Natural killer cell (primary cell): ENCODE results near the gene NMT2. TPM values are rescaled to one million over a fixed set of nuclear protein-coding genes. Genes with fewer than 3 reads are reported as not detected.

Experiments used
- ATAC-seq, 3 donors: fragments of 150-1000 bp in 2 of 3; fragments of 200-7000 bp in 1 of 3; cut with Tn5 transposase; 1 replicate in 1 of 3; 2 replicates in 2 of 3; pipeline ENCODE4 v1.10.0; 2021; ENCODE audit warnings: mild to moderate bottlenecking in 2 of 3, moderate library complexity in 2 of 3
- DNase-seq, 2 donors: peaks; one replicate each; pipeline versions ENCODE4 v3.0.0 to v3.0.0-alpha.2; 2013 to 2021; ENCODE audit warnings: mixed read lengths in 1 of 2
- H3K27ac ChIP-seq: one replicate; pipeline ENCODE4 v1.5.1; 2013; ENCODE audit warnings: mild to moderate bottlenecking, low read length
- H3K27me3 ChIP-seq: one replicate; pipeline ENCODE4 v1.6.1; 2013; ENCODE audit warnings: low read length; ENCODE audit not compliant: control insufficient read depth, insufficient read depth
- H3K36me3 ChIP-seq: one replicate; pipeline ENCODE4 v1.6.1; 2013; ENCODE audit warnings: low read length; ENCODE audit not compliant: control insufficient read depth, insufficient read depth
- H3K4me1 ChIP-seq: one replicate; pipeline ENCODE4 v1.6.1; 2013; ENCODE audit warnings: low read length; ENCODE audit not compliant: control insufficient read depth, insufficient read depth
- H3K4me3 ChIP-seq: one replicate; pipeline ENCODE4 v1.5.1; 2013; ENCODE audit warnings: low read length
- H3K9me3 ChIP-seq: one replicate; pipeline ENCODE4 v1.6.1; 2013; ENCODE audit warnings: low read length; ENCODE audit not compliant: control insufficient read depth, insufficient read depth
- H3K27ac Mint-ChIP-seq, 2 donors: one replicate each; pipeline ENCODE4 v1.8.0; 2022; ENCODE audit warnings: mild to moderate bottlenecking in 2 of 2, mixed read lengths in 2 of 2, moderate library complexity in 1 of 2
- H3K27me3 Mint-ChIP-seq, 2 donors: one replicate each; pipeline ENCODE4 v1.8.0; 2022; ENCODE audit warnings: low read depth in 2 of 2, mixed read lengths in 2 of 2
- H3K36me3 Mint-ChIP-seq: one replicate; pipeline ENCODE4 v1.8.0; 2022; ENCODE audit warnings: mixed read lengths
- H3K4me1 Mint-ChIP-seq, 2 donors: one replicate each; pipeline ENCODE4 v1.8.0; 2022; ENCODE audit warnings: mixed read lengths in 2 of 2
- H3K4me3 Mint-ChIP-seq: one replicate; pipeline ENCODE4 v1.8.0; 2022; ENCODE audit warnings: mild to moderate bottlenecking, moderate library complexity, mixed read lengths
- H3K9me3 Mint-ChIP-seq, 2 donors: one replicate each; pipeline ENCODE4 v1.8.0; 2022; ENCODE audit warnings: mixed read lengths in 2 of 2
- WGBS: methylation state at CpG from one replicate; pipeline ENCODE4 v1.1.7; 2013; ENCODE audit warnings: missing lambda C conversion rate; ENCODE audit not compliant: insufficient coverage; 5-methylcytosine and 5-hydroxymethylcytosine counted together
- intact Hi-C: fragments of 100-400 bp; cut with micrococcal nuclease; formaldehyde crosslinking; loops from one replicate; pipeline ENCODE4 v1.14.2; 2022
- total RNA-seq, 4 donors: library from RNA; stranded (reverse); fragments of 120-200 nt in 1 of 4; gene quantifications; one replicate each; pipeline versions ENCODE4 v1.2.3 to v1.2.4, GENCODE V29; 2013 to 2022
- TF ChIP-seq, protein P1 (sequence below): fragments of 200-600 bp; IDR thresholded peaks from one replicate; pipeline ENCODE4 v1.8.0; 2022; ENCODE audit warnings: antibody characterized with exemption

The NMT2 gene
- total RNA-seq, 3 donors from 2014 or later (not counting 1 experiment from before 2014, with no cell fraction given) = 18.9 to 34.9 (median 28.8) TPM

DNA sequence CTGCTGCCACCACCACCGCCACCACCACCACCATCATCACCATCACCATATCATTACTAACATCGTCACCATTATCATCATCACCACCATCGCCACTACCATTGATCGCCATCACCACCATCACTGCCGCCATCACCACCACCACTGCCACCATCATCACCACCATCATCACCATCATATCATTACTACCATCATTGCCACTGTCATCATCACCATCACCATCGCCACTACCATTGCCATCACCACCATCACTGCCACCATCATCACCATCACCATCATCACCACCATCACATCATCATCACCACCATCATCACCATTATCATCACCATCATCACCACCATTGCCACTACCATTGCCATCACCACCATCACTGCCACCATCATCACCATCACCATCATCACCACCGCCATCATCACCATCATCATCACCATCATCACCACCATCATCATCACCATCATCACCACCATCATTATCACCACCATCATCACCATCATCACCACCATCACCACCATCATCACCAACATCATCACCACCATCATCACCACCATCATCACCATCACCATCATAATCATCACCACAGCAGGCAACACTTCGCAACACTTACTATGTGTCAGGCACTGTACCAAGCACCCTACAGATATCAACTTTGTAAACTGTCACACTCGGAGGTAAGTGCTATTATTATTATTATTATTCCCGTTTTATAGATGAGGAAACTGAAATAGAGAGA is 19.3 kb downstream of the NMT2 start:
- Mint-ChIP-seq H3K4me3 (no peak overlapping the region), H3K36me3 (no peaks in the 10 kb centered on the region), H3K9me3 (no peaks in the 10 kb centered on the region), H3K27ac (no peak overlapping the region), H3K27me3 (no peaks in the 10 kb centered on the region), H3K4me1 (peaks cover 24 to 33% of the 10 kb centered on the region in 2 donors)
- TF ChIP-seq, protein P1, sequence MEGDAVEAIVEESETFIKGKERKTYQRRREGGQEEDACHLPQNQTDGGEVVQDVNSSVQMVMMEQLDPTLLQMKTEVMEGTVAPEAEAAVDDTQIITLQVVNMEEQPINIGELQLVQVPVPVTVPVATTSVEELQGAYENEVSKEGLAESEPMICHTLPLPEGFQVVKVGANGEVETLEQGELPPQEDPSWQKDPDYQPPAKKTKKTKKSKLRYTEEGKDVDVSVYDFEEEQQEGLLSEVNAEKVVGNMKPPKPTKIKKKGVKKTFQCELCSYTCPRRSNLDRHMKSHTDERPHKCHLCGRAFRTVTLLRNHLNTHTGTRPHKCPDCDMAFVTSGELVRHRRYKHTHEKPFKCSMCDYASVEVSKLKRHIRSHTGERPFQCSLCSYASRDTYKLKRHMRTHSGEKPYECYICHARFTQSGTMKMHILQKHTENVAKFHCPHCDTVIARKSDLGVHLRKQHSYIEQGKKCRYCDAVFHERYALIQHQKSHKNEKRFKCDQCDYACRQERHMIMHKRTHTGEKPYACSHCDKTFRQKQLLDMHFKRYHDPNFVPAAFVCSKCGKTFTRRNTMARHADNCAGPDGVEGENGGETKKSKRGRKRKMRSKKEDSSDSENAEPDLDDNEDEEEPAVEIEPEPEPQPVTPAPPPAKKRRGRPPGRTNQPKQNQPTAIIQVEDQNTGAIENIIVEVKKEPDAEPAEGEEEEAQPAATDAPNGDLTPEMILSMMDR = no peak
- H3K4me1 ChIP-seq = peaks cover 3% of the 10 kb centered on the region
- H3K9me3 ChIP-seq = no peaks in the 10 kb centered on the region
- intact Hi-C loops = no loop called here
- WGBS = 96% methylated on average over 8 of the region's 10 CpGs
- no peaks in the 10 kb centered on the region for H3K36me3 ChIP-seq
- DNase-seq = no peak
- no peaks in the 10 kb centered on the region for H3K27me3 ChIP-seq
- H3K27ac ChIP-seq = no peak overlapping the region
- H3K4me3 ChIP-seq = no peak overlapping the region
- no peak for ATAC-seq

DNA sequence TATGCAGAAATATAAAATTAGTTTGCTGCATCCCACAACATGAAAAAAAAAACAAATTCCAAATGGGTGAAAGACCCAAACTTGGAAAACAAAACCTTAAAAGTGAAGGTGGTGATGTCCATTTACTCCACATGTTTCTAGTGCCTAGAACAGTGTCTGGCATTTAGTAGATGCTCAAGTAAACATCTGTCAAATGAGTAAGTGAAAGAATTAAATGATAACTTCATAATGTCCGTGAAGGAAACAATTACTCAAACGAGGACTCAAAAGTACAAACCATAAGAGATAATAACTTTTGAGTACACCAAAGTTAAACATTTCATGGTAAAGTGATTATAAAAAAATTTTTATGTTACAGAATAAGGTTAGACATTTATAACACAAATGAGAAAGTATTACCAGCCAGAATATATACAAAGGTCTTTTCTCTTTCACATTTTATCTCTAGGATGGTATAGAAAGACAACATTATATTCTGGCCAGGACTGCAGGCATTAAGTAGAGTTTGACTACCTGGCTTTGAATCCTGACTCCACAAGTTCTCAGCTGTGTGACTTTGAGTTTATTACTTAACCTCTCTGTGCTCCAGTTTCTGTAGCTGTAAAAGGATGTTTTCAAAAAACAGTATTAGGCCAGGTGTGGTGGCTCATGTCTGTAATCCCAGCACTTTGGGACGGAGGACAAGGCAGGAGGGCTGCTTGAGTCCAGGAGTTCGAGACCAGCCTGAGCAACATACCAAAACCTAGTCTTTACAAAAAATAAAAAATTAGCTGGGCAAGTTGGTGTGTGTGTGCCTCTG is 20.7 kb downstream of the NMT2 start:
- Histone ChIP-seq H3K4me1 (peaks cover 3% of the 10 kb centered on the region), H3K27ac (no peak overlapping the region), H3K4me3 (no peak overlapping the region), H3K36me3 (no peaks in the 10 kb centered on the region), H3K27me3 (no peaks in the 10 kb centered on the region), H3K9me3 (no peaks in the 10 kb centered on the region)
- H3K4me3 Mint-ChIP-seq = no peak overlapping the region
- DNase-seq = no peak
- no peaks in the 10 kb centered on the region for H3K9me3 Mint-ChIP-seq
- no peaks in the 10 kb centered on the region for H3K27me3 Mint-ChIP-seq
- H3K36me3 Mint-ChIP-seq = no peaks in the 10 kb centered on the region
- peaks cover 19 to 28% of the 10 kb centered on the region in 2 donors for H3K4me1 Mint-ChIP-seq
- intact Hi-C loops = no loop called here
- H3K27ac Mint-ChIP-seq = no peak overlapping the region
- no peak for ATAC-seq
- WGBS = no CpG with 5 or more reads among the region's 4 CpGs
- TF ChIP-seq, protein P1 = no peak

DNA sequence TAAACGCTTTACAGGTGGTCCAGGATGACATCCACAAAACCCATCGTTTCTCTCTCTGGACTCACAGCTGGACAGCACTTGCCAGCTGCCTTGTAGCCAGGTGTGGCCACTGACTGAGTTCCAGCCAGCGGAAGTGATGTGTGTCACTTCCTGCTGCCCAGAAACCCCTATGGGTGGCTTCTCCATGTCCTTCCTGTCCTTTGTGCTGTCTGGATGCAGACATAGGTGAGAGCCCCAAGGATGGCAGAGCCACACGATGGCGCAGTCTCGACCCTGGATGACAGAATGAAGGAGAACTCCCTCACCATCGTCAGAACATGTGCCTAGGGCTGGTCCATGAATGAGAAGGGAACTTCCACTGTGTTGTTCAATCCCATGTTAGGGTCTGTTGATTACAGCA is 22.1 kb downstream of the NMT2 start:
- WGBS = 90% methylated on average over 7 of the region's 7 CpGs
- Histone ChIP-seq H3K4me3 (no peak overlapping the region), H3K27me3 (no peaks in the 10 kb centered on the region), H3K4me1 (peaks cover 3% of the 10 kb centered on the region), H3K27ac (no peak overlapping the region), H3K9me3 (no peaks in the 10 kb centered on the region), H3K36me3 (no peaks in the 10 kb centered on the region)
- Mint-ChIP-seq H3K4me1 (peaks cover 16 to 23% of the 10 kb centered on the region in 2 donors), H3K9me3 (no peaks in the 10 kb centered on the region), H3K27ac (no peak overlapping the region), H3K36me3 (no peaks in the 10 kb centered on the region), H3K4me3 (no peak overlapping the region), H3K27me3 (no peaks in the 10 kb centered on the region)
- intact Hi-C loops = no loop called here
- DNase-seq (no peak), ATAC-seq (no peak)
- TF ChIP-seq, protein P1 = no peak
